ENCODE data around the gene TCEAL8. TPM values are rescaled to one million over a fixed set of nuclear protein-coding genes. Genes with fewer than 3 reads are reported as not detected.
A peak's percentile ranks its signal among the peaks of the same experiment; 100 is the strongest.

TCEAL8 gene
- total RNA-seq, 1 experiment from 2014 or later = 21.5 TPM

GRCh38 chrX:103220511-103221323 lies 34.2 kb downstream of the TCEAL8 start:
- Mint-ChIP-seq H3K4me3 (ENCODE audit: unreplicated experiment) (no peak overlapping the region), H3K36me3 (ENCODE audit: insufficient read depth, unreplicated experiment) (no peaks in the 10 kb centered on the region), H3K27me3 (ENCODE audit: insufficient read depth, unreplicated experiment) (peaks cover 11% of the 10 kb centered on the region), H3K4me1 (ENCODE audit: low read depth, unreplicated experiment) (no peaks in the 10 kb centered on the region), H3K9me3 (ENCODE audit: unreplicated experiment) (no peaks in the 10 kb centered on the region), H3K27ac (ENCODE audit: unreplicated experiment) (no peak overlapping the region)
- no TSS peak for BruUV-seq (replicated peaks)
- Histone ChIP-seq H3K36me3 (ENCODE audit: control insufficient read depth, insufficient read depth, low read length) (no peaks in the 10 kb centered on the region), H3K9me3 (no peaks in the 10 kb centered on the region), H3K4me1 (no peaks in the 10 kb centered on the region), H3K4me3 (ENCODE audit: low read depth, low read length) (no peak overlapping the region), H3K27me3 (replicated peaks; ENCODE audit: control insufficient read depth, insufficient read depth, low read length) (no peaks in the 10 kb centered on the region)
- ChIA-PET POLR2A (no interaction called here), CTCF (interaction anchor here (1.5 kb wide), 1 partner anchor 10 kb away, joined by 7 read pairs; no protein-coding TSS in a partner anchor)
- intact Hi-C loops (cut with micrococcal nuclease; ENCODE audit: unreplicated experiment) = no loop called here
- TF ChIP-seq, protein P1, sequence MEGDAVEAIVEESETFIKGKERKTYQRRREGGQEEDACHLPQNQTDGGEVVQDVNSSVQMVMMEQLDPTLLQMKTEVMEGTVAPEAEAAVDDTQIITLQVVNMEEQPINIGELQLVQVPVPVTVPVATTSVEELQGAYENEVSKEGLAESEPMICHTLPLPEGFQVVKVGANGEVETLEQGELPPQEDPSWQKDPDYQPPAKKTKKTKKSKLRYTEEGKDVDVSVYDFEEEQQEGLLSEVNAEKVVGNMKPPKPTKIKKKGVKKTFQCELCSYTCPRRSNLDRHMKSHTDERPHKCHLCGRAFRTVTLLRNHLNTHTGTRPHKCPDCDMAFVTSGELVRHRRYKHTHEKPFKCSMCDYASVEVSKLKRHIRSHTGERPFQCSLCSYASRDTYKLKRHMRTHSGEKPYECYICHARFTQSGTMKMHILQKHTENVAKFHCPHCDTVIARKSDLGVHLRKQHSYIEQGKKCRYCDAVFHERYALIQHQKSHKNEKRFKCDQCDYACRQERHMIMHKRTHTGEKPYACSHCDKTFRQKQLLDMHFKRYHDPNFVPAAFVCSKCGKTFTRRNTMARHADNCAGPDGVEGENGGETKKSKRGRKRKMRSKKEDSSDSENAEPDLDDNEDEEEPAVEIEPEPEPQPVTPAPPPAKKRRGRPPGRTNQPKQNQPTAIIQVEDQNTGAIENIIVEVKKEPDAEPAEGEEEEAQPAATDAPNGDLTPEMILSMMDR (IDR thresholded peaks at IDR 0.05; ENCODE audit: insufficient read depth in 1 of 2, low read depth in 1 of 2, low read length in 1 of 2, severe bottlenecking in 1 of 2, unreplicated experiment in 1 of 2) = no peak
- DNase-seq = no peak

- H3K9me3 Mint-ChIP-seq (ENCODE audit: unreplicated experiment) = no peaks in the 10 kb centered on the region
- Histone ChIP-seq H3K9me3 (no peaks in the 10 kb centered on the region), H3K36me3 (ENCODE audit: control insufficient read depth, insufficient read depth, low read length) (no peaks in the 10 kb centered on the region), H3K4me3 (ENCODE audit: low read depth, low read length) (no peak overlapping the region), H3K4me1 (no peaks in the 10 kb centered on the region), H3K27me3 (replicated peaks; ENCODE audit: control insufficient read depth, insufficient read depth, low read length) (no peaks in the 10 kb centered on the region)
- H3K27me3 Mint-ChIP-seq (ENCODE audit: insufficient read depth, unreplicated experiment) = peaks cover 11% of the 10 kb centered on the region
- no TSS peak for BruUV-seq (replicated peaks)
- ChIA-PET CTCF (no interaction called here), POLR2A (no interaction called here)
- no peak overlapping the region for H3K27ac Mint-ChIP-seq (ENCODE audit: unreplicated experiment)
- no peak for DNase-seq
- no peaks in the 10 kb centered on the region for H3K36me3 Mint-ChIP-seq (ENCODE audit: insufficient read depth, unreplicated experiment)
- intact Hi-C loops (cut with micrococcal nuclease; ENCODE audit: unreplicated experiment) = no loop called here
- H3K4me1 Mint-ChIP-seq (ENCODE audit: low read depth, unreplicated experiment) = no peaks in the 10 kb centered on the region
- H3K4me3 Mint-ChIP-seq (ENCODE audit: unreplicated experiment) = peak overlapping the region; percentile 55
- TF ChIP-seq, protein P1 (IDR thresholded peaks at IDR 0.05; ENCODE audit: insufficient read depth in 1 of 2, low read depth in 1 of 2, low read length in 1 of 2, severe bottlenecking in 1 of 2, unreplicated experiment in 1 of 2) = no peak
Measured at GRCh38 chrX:103215425-103215991, 39.4 kb downstream of the TCEAL8 start.

DNA sequence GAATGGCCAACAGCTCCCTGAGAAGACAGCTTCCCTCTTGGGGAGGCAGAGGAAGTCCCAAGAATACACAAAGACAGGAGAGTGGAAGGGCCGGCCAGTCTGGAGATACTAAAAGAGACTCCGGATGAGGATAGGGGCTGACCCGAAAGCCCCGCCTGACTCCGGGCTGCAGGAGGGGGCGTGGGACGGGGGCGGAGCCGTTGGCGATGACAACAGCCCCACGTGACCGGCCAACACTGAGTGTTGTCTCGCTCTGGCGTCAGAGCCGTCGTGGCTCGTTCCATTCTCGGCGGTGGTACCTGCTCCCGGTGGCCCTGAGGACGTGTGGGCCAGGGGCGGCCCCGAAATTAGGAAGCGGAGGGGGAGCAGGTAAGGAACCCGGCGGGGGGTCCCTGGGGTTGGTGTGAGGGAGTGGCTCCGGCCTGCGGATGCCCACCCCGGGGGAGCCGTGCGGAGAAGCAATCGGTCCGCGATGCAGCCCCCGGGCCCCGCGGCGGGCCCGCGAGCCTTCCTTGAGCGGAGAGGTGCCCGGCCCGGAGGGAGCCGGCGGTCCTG lies 40.0 kb downstream of the TCEAL8 start, which contains the start of gene BEX4:
Gene BEX4 (plus strand): TSS at position 239 of the 555 bp plus-strand sequence. CDS start 1,046 bp downstream, outside the sequence.
- Mint-ChIP-seq H3K4me1 (ENCODE audit: low read depth, unreplicated experiment) (no peaks in the 10 kb centered on the region), H3K27me3 (ENCODE audit: insufficient read depth, unreplicated experiment) (peaks cover 8% of the 10 kb centered on the region), H3K27ac (ENCODE audit: unreplicated experiment) (no peak within 1 kb of the TSS), H3K36me3 (ENCODE audit: insufficient read depth, unreplicated experiment) (no peaks in the 10 kb centered on the region), H3K4me3 (ENCODE audit: unreplicated experiment) (peak within 1 kb of the TSS; percentile 66), H3K9me3 (ENCODE audit: unreplicated experiment) (no peaks in the 10 kb centered on the region)
- intact Hi-C loops (cut with micrococcal nuclease; ENCODE audit: unreplicated experiment) = no loop called here
- ChIA-PET CTCF (no interaction called here), POLR2A (no interaction called here)
- TF ChIP-seq, protein P1 (IDR thresholded peaks at IDR 0.05; ENCODE audit: insufficient read depth in 1 of 2, low read depth in 1 of 2, low read length in 1 of 2, severe bottlenecking in 1 of 2, unreplicated experiment in 1 of 2) = no peak
- DNase-seq = peak; percentile 60 to 64
- no TSS peak for BruUV-seq (replicated peaks)
- H3K9me3 ChIP-seq = no peaks in the 10 kb centered on the region
- H3K36me3 ChIP-seq (ENCODE audit: control insufficient read depth, insufficient read depth, low read length) = no peaks in the 10 kb centered on the region
- H3K4me3 ChIP-seq (ENCODE audit: low read depth, low read length) = peak within 1 kb of the TSS; percentile 30
- no peaks in the 10 kb centered on the region for H3K27me3 ChIP-seq (replicated peaks; ENCODE audit: control insufficient read depth, insufficient read depth, low read length)
- no peaks in the 10 kb centered on the region for H3K4me1 ChIP-seq

All from Caco-2 (cell line).